H1 (cell line): Measurements from ENCODE around the gene THAP4. TPM values are rescaled to one million over a fixed set of nuclear protein-coding genes. Genes with fewer than 3 reads are reported as not detected.

Experiments
- CTCF ChIA-PET: fragments of 300-600 bp; sonication (Branson Sonifier 250); formaldehyde crosslinking; loops from one replicate; lab custom pipeline; 2021; ENCODE audit not compliant: partially characterized antibody; lab: Charles Lee
- POLR2A ChIA-PET: fragments of 300-600 bp; sonication (Branson Sonifier 250); formaldehyde crosslinking; loops from one replicate; lab custom pipeline; 2021; ENCODE audit warnings: inconsistent platforms; ENCODE audit not compliant: partially characterized antibody; lab: Charles Lee
- DNase-seq, 2 experiments: peaks; one replicate each; pipeline versions ENCODE4 v3.0.0 to v3.0.0-alpha.2; 2010 to 2022; ENCODE audit warnings: low spot score in 2 of 2, low read depth in 1 of 2, mixed read lengths in 1 of 2
- FAIRE-seq: peaks from 2 replicates; lab custom pipeline; 2011; peaks lifted over from hg19 to GRCh38; lab: Jason Lieb, UNC
- H2AFZ ChIP-seq: 2 replicates; pipeline ENCODE4 v1.8.1; 2012; ENCODE audit warnings: low read length, inconsistent platforms
- H2AK5ac ChIP-seq: 2 replicates; pipeline ENCODE4 v1.6.1; 2013; ENCODE audit warnings: low read depth, low read length
- H2BK120ac ChIP-seq: replicated peaks from 2 replicates; pipeline ENCODE3; 2013; ENCODE audit warnings: low read depth, low read length, inconsistent platforms
- H2BK12ac ChIP-seq: 2 replicates; pipeline ENCODE4 v1.6.1; 2013; ENCODE audit warnings: low read depth, low read length
- H2BK15ac ChIP-seq: 2 replicates; pipeline ENCODE4 v1.6.1; 2013; ENCODE audit warnings: low read length
- H2BK20ac ChIP-seq: 2 replicates; pipeline ENCODE4 v1.6.1; 2013; ENCODE audit warnings: low read length
- H2BK5ac ChIP-seq: 2 replicates; pipeline ENCODE4 v1.6.1; 2013; ENCODE audit warnings: low read depth, low read length
- H3K14ac ChIP-seq: 2 replicates; pipeline ENCODE4 v1.6.1; 2013; ENCODE audit warnings: inconsistent platforms; ENCODE audit not compliant: insufficient read length
- H3K18ac ChIP-seq: 2 replicates; pipeline ENCODE4 v1.6.1; 2013; ENCODE audit warnings: low read length; ENCODE audit errors: extremely low read depth
- H3K23ac ChIP-seq: 2 replicates; pipeline ENCODE4 v1.6.1; 2013; ENCODE audit warnings: inconsistent platforms; ENCODE audit not compliant: insufficient read length
- H3K23me2 ChIP-seq: 2 replicates; pipeline ENCODE4 v1.6.1; 2013; ENCODE audit warnings: low read depth, low read length
- H3K27ac ChIP-seq: 2 replicates; pipeline ENCODE4 v1.6.1; 2011; ENCODE audit warnings: low read depth, low read length, inconsistent platforms
- H3K27me3 ChIP-seq, 4 experiments: replicated peaks in 1 of 4; 1 replicate in 1 of 4; 2 replicates in 3 of 4; pipeline versions ENCODE4 v1.6.1 to v1.8.1; 2011 to 2013; ENCODE audit warnings: low read length in 3 of 4, mild to moderate bottlenecking in 3 of 4, inconsistent platforms in 2 of 4, mixed read lengths in 2 of 4, moderate library complexity in 1 of 4; ENCODE audit not compliant: control insufficient read depth in 3 of 4, insufficient read depth in 3 of 4; ENCODE audit errors: extremely low read depth in 1 of 4
- H3K36me3 ChIP-seq, 4 experiments: 2 replicates each; pipeline versions ENCODE4 v1.6.1 to v1.8.1; 2011 to 2013; ENCODE audit warnings: mild to moderate bottlenecking in 4 of 4, low read length in 3 of 4, moderate library complexity in 2 of 4, control low read depth in 1 of 4, inconsistent platforms in 1 of 4; ENCODE audit not compliant: insufficient read depth in 4 of 4, control insufficient read depth in 2 of 4
- H3K4ac ChIP-seq: replicated peaks from 2 replicates; pipeline ENCODE3; 2013; ENCODE audit warnings: low read length, low read depth, mixed read lengths, inconsistent platforms; ENCODE audit not compliant: insufficient read length
- H3K4me1 ChIP-seq, 4 experiments: replicated peaks in 1 of 4; 1 replicate in 1 of 4; 2 replicates in 3 of 4; pipeline versions ENCODE4 v1.6.1 to v1.8.1; 2011 to 2013; ENCODE audit warnings: low read length in 3 of 4, inconsistent platforms in 2 of 4, mixed read lengths in 1 of 4; ENCODE audit not compliant: insufficient read depth in 4 of 4, control insufficient read depth in 3 of 4
- H3K4me2 ChIP-seq, 2 experiments: 2 replicates each; pipeline versions ENCODE4 v1.6.1 to v1.8.1; 2011 to 2013; ENCODE audit warnings: low read depth in 2 of 2, low read length in 2 of 2, control low read depth in 1 of 2, inconsistent platforms in 1 of 2, mild to moderate bottlenecking in 1 of 2; ENCODE audit not compliant: insufficient read depth in 1 of 2
- H3K4me3 ChIP-seq, 4 experiments: fragments of 200-600, 300-600 bp in 1 of 4; sonication (generic), shearing (Covaris generic), sonication (Bioruptor Twin) in 1 of 4; 2 replicates each; pipeline versions ENCODE4 v1.5.1 to v1.8.1; 2011 to 2016; ENCODE audit warnings: low read length in 4 of 4, low read depth in 3 of 4, control low read depth in 2 of 4, inconsistent platforms in 2 of 4, mild to moderate bottlenecking in 2 of 4, mixed read lengths in 1 of 4, moderate library complexity in 1 of 4; ENCODE audit not compliant: insufficient read depth in 2 of 4; ENCODE audit errors: extremely low read depth in 1 of 4
- H3K56ac ChIP-seq: replicated peaks from 2 replicates; pipeline ENCODE3; 2013; ENCODE audit warnings: low read depth, mild to moderate bottlenecking, mixed read lengths, low read length, inconsistent platforms; ENCODE audit not compliant: insufficient read length
- H3K79me1 ChIP-seq: 2 replicates; pipeline ENCODE4 v1.6.1; 2013; ENCODE audit warnings: low read depth, low read length, control low read depth
- H3K79me2 ChIP-seq, 2 experiments: 2 replicates each; pipeline versions ENCODE4 v1.6.1 to v1.8.1; 2012 to 2013; ENCODE audit warnings: low read length in 2 of 2, mild to moderate bottlenecking in 2 of 2, inconsistent platforms in 1 of 2; ENCODE audit not compliant: insufficient read depth in 2 of 2, control insufficient read depth in 1 of 2
- H3K9ac ChIP-seq, 4 experiments: replicated peaks in 1 of 4; 1 replicate in 1 of 4; 2 replicates in 3 of 4; pipeline versions ENCODE4 v1.6.1 to v1.8.1; 2011 to 2013; ENCODE audit warnings: low read depth in 3 of 4, low read length in 3 of 4, control low read depth in 2 of 4, mild to moderate bottlenecking in 2 of 4, moderate library complexity in 2 of 4, inconsistent platforms in 1 of 4; ENCODE audit errors: extremely low read depth in 1 of 4
- H3K9me3 ChIP-seq, 2 experiments: 2 replicates each; pipeline versions ENCODE4 v1.6.1 to v1.8.1; 2012 to 2013; ENCODE audit warnings: mild to moderate bottlenecking in 2 of 2, moderate library complexity in 2 of 2, control low read depth in 1 of 2, inconsistent platforms in 1 of 2, low read depth in 1 of 2, low read length in 1 of 2, mixed read lengths in 1 of 2; ENCODE audit not compliant: insufficient read depth in 2 of 2
- H4K20me1 ChIP-seq, 2 experiments: replicated peaks in 1 of 2; 2 replicates each; pipeline versions ENCODE3 to v1.8.1; 2011 to 2013; ENCODE audit warnings: inconsistent platforms in 2 of 2, low read length in 2 of 2, mild to moderate bottlenecking in 1 of 2; ENCODE audit not compliant: insufficient read depth in 2 of 2, control insufficient read depth in 1 of 2
- H4K5ac ChIP-seq: 2 replicates; pipeline ENCODE4 v1.6.1; 2013; ENCODE audit warnings: low read length, low read depth, mixed read lengths, inconsistent platforms; ENCODE audit not compliant: insufficient read length
- H4K8ac ChIP-seq: 2 replicates; pipeline ENCODE4 v1.8.0; 2013; ENCODE audit warnings: mild to moderate bottlenecking, moderate library complexity, low read length, inconsistent platforms; ENCODE audit not compliant: insufficient read depth; ENCODE audit errors: extremely low read depth
- H4K91ac ChIP-seq: replicated peaks from 2 replicates; pipeline ENCODE3; 2013; ENCODE audit warnings: low read length, mixed read lengths, inconsistent platforms; ENCODE audit not compliant: insufficient read length
- E2F6 ChIP-seq: IDR thresholded peaks from 2 replicates; pipeline ENCODE4 v1.6.1; 2012; ENCODE audit warnings: inconsistent platforms
- HDAC6 ChIP-seq: IDR thresholded peaks from one replicate; pipeline ENCODE4 v1.7.1; 2012; ENCODE audit warnings: low read depth, mild to moderate bottlenecking, inconsistent platforms, low read length, moderate library complexity
- KDM4A ChIP-seq: IDR thresholded peaks from one replicate; pipeline ENCODE4 v1.7.1; 2012; ENCODE audit warnings: low read depth, mild to moderate bottlenecking, moderate library complexity, low read length, inconsistent platforms; ENCODE audit not compliant: severe bottlenecking
- POU5F1 ChIP-seq: IDR thresholded peaks from 2 replicates; pipeline ENCODE4 v1.6.1; 2011; ENCODE audit warnings: low read depth, mild to moderate bottlenecking, low read length, moderate library complexity
- RXRA ChIP-seq: IDR thresholded peaks from 2 replicates; pipeline ENCODE4 v1.6.1; 2011; ENCODE audit warnings: low read depth, mild to moderate bottlenecking, low read length, moderate library complexity; ENCODE audit not compliant: insufficient read depth
- SIN3A ChIP-seq, 2 experiments: IDR thresholded peaks in 1 of 2; conservative IDR thresholded peaks in 1 of 2; 2 replicates each; pipeline ENCODE4 v1.6.1; 2011 to 2012; ENCODE audit warnings: low read length in 2 of 2, improper control_type of control experiment in 1 of 2, low read depth in 1 of 2, mild to moderate bottlenecking in 1 of 2
- SP4 ChIP-seq: IDR thresholded peaks from 2 replicates; pipeline ENCODE4 v1.6.1; 2012; ENCODE audit warnings: low read length, inconsistent platforms
- TCF12 ChIP-seq: IDR thresholded peaks from 2 replicates; pipeline ENCODE4 v1.6.1; 2011; ENCODE audit warnings: low read depth, mild to moderate bottlenecking, low read length
- USF2 ChIP-seq: IDR thresholded peaks from 2 replicates; pipeline ENCODE4 v1.6.1; 2011; ENCODE audit warnings: low read length, improper control_type of control experiment
- ZNF274 ChIP-seq: IDR thresholded peaks from 2 replicates; pipeline ENCODE4 v1.7.0; 2012; ENCODE audit warnings: low read length, borderline replicate concordance; ENCODE audit errors: extremely low read depth
- WGBS, 2 experiments: shearing (Covaris generic) in 1 of 2; methylation state at CpG; one replicate each; pipeline versions ENCODE4 v1.1.6 to v1.1.7; 2013 to 2015; ENCODE audit warnings: low lambda C conversion rate in 2 of 2, mixed read lengths in 2 of 2, inconsistent platforms in 1 of 2, low coverage in 1 of 2, missing lambda C conversion rate in 1 of 2; ENCODE audit not compliant: insufficient replicate concordance in 2 of 2, insufficient coverage in 1 of 2, insufficient read length in 1 of 2; ENCODE audit errors: extremely low coverage in 1 of 2, missing lambda C conversion rate in 1 of 2; 5-methylcytosine and 5-hydroxymethylcytosine counted together
- polyA plus RNA-seq, 7 experiments: library from polyadenylated mRNA; depleted of rRNA in 3 of 7; stranded (reverse) in 5 of 7; unstranded in 2 of 7; fragments of >200 nt in 5 of 7; fragments of 200-250 nt in 2 of 7; gene quantifications; 1 replicate in 5 of 7; 2 replicates in 1 of 7; 4 replicates in 1 of 7; pipeline versions ENCODE4 v1.2.1 to v1.2.3, GENCODE V29; 2011 to 2013; ENCODE audit warnings: missing spikeins in 2 of 7, mixed read lengths in 2 of 7
- total RNA-seq: library from RNA; stranded (reverse); fragmentation: NEBNext Ultra II Directional; extraction: Animal tissue kit (Norgen Biotek cat#: 25700); gene quantifications from 2 replicates; pipeline ENCODE4 v1.2.1, GENCODE V29; 2021

The THAP4 gene
- total and polyA plus RNA-seq, 2 of the 8 experiments (the other 6 are each of a cell fraction or from before 2014, with no cell fraction given) = 78.9 to 83.6 TPM

DNA sequence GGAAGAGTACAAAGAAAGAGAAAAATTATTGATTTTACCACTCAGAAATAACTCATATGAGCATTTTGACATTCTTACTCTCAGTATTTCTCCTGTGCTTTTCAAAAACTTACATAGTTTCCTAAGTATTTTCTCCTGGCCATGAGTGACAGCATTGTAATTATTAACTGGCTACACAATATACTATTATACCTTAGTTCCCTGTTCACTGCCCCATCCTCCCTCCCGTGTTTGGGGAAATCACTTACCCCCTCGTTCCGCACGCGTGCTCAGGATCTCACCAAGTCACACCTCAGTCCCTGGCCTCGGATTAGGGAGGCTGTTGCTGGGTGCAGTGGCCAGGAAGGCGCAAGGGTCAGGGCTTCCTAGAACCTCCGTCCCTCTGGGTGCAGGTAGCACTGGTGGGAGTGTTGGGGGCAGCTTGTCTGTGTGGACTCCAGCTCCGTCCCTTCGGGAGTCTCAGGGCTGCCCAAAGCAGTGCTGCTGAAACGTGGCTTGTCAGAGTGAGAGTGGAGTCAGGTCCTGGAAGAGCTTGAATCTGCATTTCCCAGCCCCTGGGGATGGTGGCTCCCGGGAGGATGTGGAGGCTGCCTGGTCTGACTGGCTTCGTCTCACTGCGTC lies 23.7 kb upstream of the THAP4 start:
- Histone ChIP-seq H3K4me2 (no peak overlapping the region), H3K79me1 (no peaks in the 10 kb centered on the region), H3K36me3 (peaks cover 3 to 27% (median 16%) of the 10 kb centered on the region in 4 experiments; a peak in 7 of 8 replicates), H3K9me3 (no peaks in the 10 kb centered on the region), H3K23ac (no peak overlapping the region), H3K9ac (no peak overlapping the region), H2BK120ac (no peak overlapping the region), H4K20me1 (peaks cover 13 to 16% of the 10 kb centered on the region in 2 experiments), H3K56ac (no peak overlapping the region), H3K4me1 (no peaks in the 10 kb centered on the region), H4K8ac (no peak overlapping the region), H2AK5ac (no peak overlapping the region), H4K91ac (no peak overlapping the region), H2AFZ (no peak overlapping the region), H2BK20ac (no peak overlapping the region), H2BK12ac (no peak overlapping the region), H3K14ac (no peak overlapping the region), H3K4me3 (no peak overlapping the region), H3K27me3 (no peaks in the 10 kb centered on the region), H2BK15ac (no peak overlapping the region), H3K27ac (0 out of 2 replicates have a peak overlapping the region, but pooled peaks have one; percentile 34), H2BK5ac (no peak overlapping the region), H3K23me2 (no peaks in the 10 kb centered on the region), H3K79me2 (no peaks in the 10 kb centered on the region), H3K4ac (no peak overlapping the region), H3K18ac (no peak overlapping the region), H4K5ac (no peak overlapping the region)
- CTCF ChIA-PET = interaction anchor here (1.0 to 3.2 kb wide), 2 partner anchors 16 to 42 kb away, joined by 3 to 19 read pairs; no protein-coding TSS in a partner anchor
- WGBS, 2 experiments = 86% methylated on average over 13 of the region's 14 CpGs; no CpG with 5 or more reads in 1 of the 2 experiments
- FAIRE-seq (no peak), DNase-seq (no peak)
- POLR2A ChIA-PET = interaction anchor here (1.3 to 1.6 kb wide), 2 partner anchors 9 to 28 kb away, joined by 3 to 4 read pairs; no protein-coding TSS in a partner anchor
- TF ChIP-seq RXRA = no peak
- no peak for TF ChIP-seq SP4
- no peak for TF ChIP-seq E2F6
- TF ChIP-seq HDAC6 = no peak
- TF ChIP-seq SIN3A (conservative IDR thresholded peaks at IDR 0.05 in 1 of 2, IDR thresholded peaks at IDR 0.05 in 1 of 2; ENCODE audit: low read depth in 1 of 2, low read length in 2 of 2) = no peak
- no peak for TF ChIP-seq TCF12
- no peak for TF ChIP-seq USF2
- TF ChIP-seq ZNF274 = no peak
- TF ChIP-seq POU5F1 = no peak
- no peak for TF ChIP-seq KDM4A
